Effector memory CD8-positive, alpha-beta T cell (primary cell): ENCODE data around the gene RNF19B.

Experiments
- ATAC-seq: fragments of 150-1000 bp; cut with Tn5 transposase; replicated peaks from 2 replicates; pipeline ENCODE4 v1.10.0; 2021; ENCODE audit warnings: mild to moderate bottlenecking, moderate library complexity
- DNase-seq, 3 experiments: peaks; one replicate each; pipeline ENCODE4 v3.0.0; 2021
- H3K27ac Mint-ChIP-seq, 2 donors: one replicate each; pipeline ENCODE4 v1.8.0; 2022; ENCODE audit warnings: mild to moderate bottlenecking in 2 of 2, mixed read lengths in 2 of 2, moderate library complexity in 2 of 2
- H3K27me3 Mint-ChIP-seq, 2 donors: one replicate each; pipeline ENCODE4 v1.8.0; 2022; ENCODE audit warnings: mixed read lengths in 2 of 2
- H3K36me3 Mint-ChIP-seq: one replicate; pipeline ENCODE4 v1.8.0; 2022; ENCODE audit warnings: mild to moderate bottlenecking, moderate library complexity, mixed read lengths; ENCODE audit not compliant: insufficient read depth
- H3K4me1 Mint-ChIP-seq, 2 donors: one replicate each; pipeline ENCODE4 v1.8.0; 2022; ENCODE audit warnings: low read depth in 2 of 2, mixed read lengths in 2 of 2
- H3K4me3 Mint-ChIP-seq, 2 donors: one replicate each; pipeline ENCODE4 v1.8.0; 2022; ENCODE audit warnings: mild to moderate bottlenecking in 2 of 2, mixed read lengths in 2 of 2, moderate library complexity in 2 of 2
- H3K9me3 Mint-ChIP-seq, 2 donors: one replicate each; pipeline ENCODE4 v1.8.0; 2022; ENCODE audit warnings: mixed read lengths in 2 of 2

RNF19B gene

GRCh38 chr1:32895325-32896215 is 69.0 kb downstream of the RNF19B start:
- no peaks in the 10 kb centered on the region for H3K9me3 Mint-ChIP-seq
- DNase-seq: no peak
- H3K36me3 Mint-ChIP-seq: no peaks in the 10 kb centered on the region
- no peak overlapping the region for H3K27ac Mint-ChIP-seq
- no peak overlapping the region for H3K4me3 Mint-ChIP-seq
- peaks cover 2 to 13% of the 10 kb centered on the region in 2 donors for H3K4me1 Mint-ChIP-seq
- ATAC-seq: no peak
- H3K27me3 Mint-ChIP-seq: peaks cover 49 to 100% of the 10 kb centered on the region in 2 donors

GRCh38 chr1:32894681-32895080 is 69.9 kb downstream of the RNF19B start:
- H3K27me3 Mint-ChIP-seq: peaks cover 55 to 100% of the 10 kb centered on the region in 2 donors
- no peak overlapping the region for H3K4me3 Mint-ChIP-seq
- no peaks in the 10 kb centered on the region for H3K36me3 Mint-ChIP-seq
- no peaks in the 10 kb centered on the region for H3K9me3 Mint-ChIP-seq
- H3K27ac Mint-ChIP-seq: no peak overlapping the region
- peaks cover 0 to 11% of the 10 kb centered on the region in 2 donors for H3K4me1 Mint-ChIP-seq
- ATAC-seq: no peak
- no peak for DNase-seq

GRCh38 chr1:32894019-32894600 is 70.5 kb downstream of the RNF19B start:
- Mint-ChIP-seq H3K4me3 (peak overlapping the region; percentile 70 to 75), H3K4me1 (peaks cover 0 to 11% of the 10 kb centered on the region in 2 donors), H3K27me3 (peaks cover 57 to 100% of the 10 kb centered on the region in 2 donors), H3K36me3 (no peaks in the 10 kb centered on the region), H3K27ac (no peak overlapping the region), H3K9me3 (no peaks in the 10 kb centered on the region)
- ATAC-seq (no peak), DNase-seq (no peak)

GRCh38 chr1:32893198-32894018 is 71.2 kb downstream of the RNF19B start:
- DNase-seq: no peak
- no peak overlapping the region for H3K27ac Mint-ChIP-seq

GRCh38 chr1:32892368-32893197 is 72.0 kb downstream of the RNF19B start:
- Mint-ChIP-seq H3K27me3 (peaks cover 57 to 100% of the 10 kb centered on the region in 2 donors), H3K36me3 (no peaks in the 10 kb centered on the region), H3K9me3 (no peaks in the 10 kb centered on the region), H3K4me3 (peak overlapping the region; percentile 70 to 75), H3K27ac (peak overlapping the region in 1 of 2 donors; percentile 39), H3K4me1 (peaks cover 0 to 11% of the 10 kb centered on the region in 2 donors)
- DNase-seq (peak in 2 of 3 experiments; percentile 28 to 42), ATAC-seq (peak; percentile 82)

More at GRCh38 chr1:32893198-32894018, 71.2 kb downstream of the RNF19B start:
- peak; percentile 44 for ATAC-seq
- Mint-ChIP-seq H3K4me3 (peak overlapping the region; percentile 70 to 75), H3K36me3 (no peaks in the 10 kb centered on the region), H3K9me3 (no peaks in the 10 kb centered on the region), H3K4me1 (peaks cover 0 to 11% of the 10 kb centered on the region in 2 donors), H3K27me3 (peaks cover 55 to 100% of the 10 kb centered on the region in 2 donors)

GRCh38 chr1:32891630-32892029 is 73.0 kb downstream of the RNF19B start:
- H3K36me3 Mint-ChIP-seq: no peaks in the 10 kb centered on the region
- DNase-seq: no peak
- H3K27ac Mint-ChIP-seq: no peak overlapping the region
- no peaks in the 10 kb centered on the region for H3K9me3 Mint-ChIP-seq
- peak overlapping the region; percentile 62 to 75 for H3K4me3 Mint-ChIP-seq
- ATAC-seq: no peak
- H3K4me1 Mint-ChIP-seq: peaks cover 0 to 14% of the 10 kb centered on the region in 2 donors
- peaks cover 62 to 100% of the 10 kb centered on the region in 2 donors for H3K27me3 Mint-ChIP-seq

GRCh38 chr1:32891241-32891570 is 73.4 kb downstream of the RNF19B start:
- H3K4me1 Mint-ChIP-seq: peaks cover 0 to 15% of the 10 kb centered on the region in 2 donors
- no peak overlapping the region for H3K27ac Mint-ChIP-seq
- H3K36me3 Mint-ChIP-seq: no peaks in the 10 kb centered on the region
- no peak overlapping the region for H3K4me3 Mint-ChIP-seq
- ATAC-seq (no peak), DNase-seq (no peak)
- H3K9me3 Mint-ChIP-seq: no peaks in the 10 kb centered on the region
- peaks cover 58 to 98% of the 10 kb centered on the region in 2 donors for H3K27me3 Mint-ChIP-seq

- no peak overlapping the region for H3K27ac Mint-ChIP-seq
- no peak for DNase-seq
- ATAC-seq: no peak
- no peaks in the 10 kb centered on the region for H3K36me3 Mint-ChIP-seq
- no peak overlapping the region for H3K4me3 Mint-ChIP-seq
- peaks cover 60 to 98% of the 10 kb centered on the region in 2 donors for H3K27me3 Mint-ChIP-seq
- H3K4me1 Mint-ChIP-seq: peaks cover 0 to 15% of the 10 kb centered on the region in 2 donors
- no peaks in the 10 kb centered on the region for H3K9me3 Mint-ChIP-seq
Observed at GRCh38 chr1:32890516-32891240, 73.9 kb downstream of the RNF19B start.

GRCh38 chr1:32889731-32890278 is 74.8 kb downstream of the RNF19B start:
- H3K9me3 Mint-ChIP-seq: no peaks in the 10 kb centered on the region
- no peak for DNase-seq
- peaks cover 69 to 98% of the 10 kb centered on the region in 2 donors for H3K27me3 Mint-ChIP-seq
- H3K36me3 Mint-ChIP-seq: no peaks in the 10 kb centered on the region
- ATAC-seq: no peak
- no peak overlapping the region for H3K27ac Mint-ChIP-seq
- peaks cover 0 to 18% of the 10 kb centered on the region in 2 donors for H3K4me1 Mint-ChIP-seq
- no peak overlapping the region for H3K4me3 Mint-ChIP-seq

- ATAC-seq (no peak), DNase-seq (no peak)
- no peaks in the 10 kb centered on the region for H3K36me3 Mint-ChIP-seq
- peaks cover 76 to 98% of the 10 kb centered on the region in 2 donors for H3K27me3 Mint-ChIP-seq
- H3K27ac Mint-ChIP-seq: no peak overlapping the region
- H3K4me1 Mint-ChIP-seq: peaks cover 0 to 18% of the 10 kb centered on the region in 2 donors
- no peaks in the 10 kb centered on the region for H3K9me3 Mint-ChIP-seq
- no peak overlapping the region for H3K4me3 Mint-ChIP-seq
Observed at GRCh38 chr1:32888677-32889420, 75.8 kb downstream of the RNF19B start.

- H3K27me3 Mint-ChIP-seq: peaks cover 83 to 98% of the 10 kb centered on the region in 2 donors
- ATAC-seq (no peak), DNase-seq (no peak)
- H3K9me3 Mint-ChIP-seq: no peaks in the 10 kb centered on the region
- H3K4me1 Mint-ChIP-seq: peaks cover 0 to 14% of the 10 kb centered on the region in 2 donors
- no peak overlapping the region for H3K4me3 Mint-ChIP-seq
- no peaks in the 10 kb centered on the region for H3K36me3 Mint-ChIP-seq
- no peak overlapping the region for H3K27ac Mint-ChIP-seq
Observed at GRCh38 chr1:32888134-32888533, 76.5 kb downstream of the RNF19B start.
